ENCODE data around the gene PLEKHG7. TPM values are rescaled to one million over a fixed set of nuclear protein-coding genes. Genes with fewer than 3 reads are reported as not detected.
"Not testable (repeated sequence)": the region's sequence is repeated elsewhere in the genome, so short reads cannot be mapped to it uniquely, and the experiment has no call there.

PLEKHG7 gene, protein sequence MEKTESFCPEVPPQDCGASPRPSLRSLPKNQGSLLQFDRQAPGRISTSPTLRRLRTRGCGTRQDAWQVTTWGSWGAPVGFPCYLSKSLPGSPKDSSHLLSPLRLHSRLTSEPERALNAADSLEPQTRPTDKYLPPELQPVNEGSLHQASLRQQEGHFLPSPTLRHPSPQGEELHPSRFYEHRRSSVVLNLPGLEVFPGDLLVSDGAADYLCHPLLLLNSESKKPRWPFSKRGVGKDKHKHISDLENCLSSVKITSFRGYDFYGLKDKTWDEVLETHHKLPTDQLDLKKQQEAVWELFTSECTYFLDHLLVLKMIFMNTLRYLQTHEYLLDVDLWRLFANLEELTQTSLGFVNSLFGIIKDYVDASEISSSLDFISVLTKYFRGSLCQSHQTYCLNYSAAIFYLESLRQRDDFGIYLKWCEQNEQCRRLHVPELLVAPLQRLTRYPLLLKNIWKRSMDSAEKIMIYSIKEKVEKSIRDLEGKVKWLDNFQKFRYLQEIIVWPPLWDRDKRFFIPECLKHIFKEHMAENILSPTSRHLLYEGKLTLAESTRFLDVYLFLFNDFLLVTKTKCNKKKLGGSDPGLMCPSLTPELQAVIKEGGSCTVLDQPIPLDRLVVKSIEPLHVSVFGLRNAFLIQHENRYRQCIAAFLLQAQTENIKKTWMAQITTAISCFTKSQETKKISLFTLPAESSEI
- not detected in 2 replicates for total RNA-seq

DNA sequence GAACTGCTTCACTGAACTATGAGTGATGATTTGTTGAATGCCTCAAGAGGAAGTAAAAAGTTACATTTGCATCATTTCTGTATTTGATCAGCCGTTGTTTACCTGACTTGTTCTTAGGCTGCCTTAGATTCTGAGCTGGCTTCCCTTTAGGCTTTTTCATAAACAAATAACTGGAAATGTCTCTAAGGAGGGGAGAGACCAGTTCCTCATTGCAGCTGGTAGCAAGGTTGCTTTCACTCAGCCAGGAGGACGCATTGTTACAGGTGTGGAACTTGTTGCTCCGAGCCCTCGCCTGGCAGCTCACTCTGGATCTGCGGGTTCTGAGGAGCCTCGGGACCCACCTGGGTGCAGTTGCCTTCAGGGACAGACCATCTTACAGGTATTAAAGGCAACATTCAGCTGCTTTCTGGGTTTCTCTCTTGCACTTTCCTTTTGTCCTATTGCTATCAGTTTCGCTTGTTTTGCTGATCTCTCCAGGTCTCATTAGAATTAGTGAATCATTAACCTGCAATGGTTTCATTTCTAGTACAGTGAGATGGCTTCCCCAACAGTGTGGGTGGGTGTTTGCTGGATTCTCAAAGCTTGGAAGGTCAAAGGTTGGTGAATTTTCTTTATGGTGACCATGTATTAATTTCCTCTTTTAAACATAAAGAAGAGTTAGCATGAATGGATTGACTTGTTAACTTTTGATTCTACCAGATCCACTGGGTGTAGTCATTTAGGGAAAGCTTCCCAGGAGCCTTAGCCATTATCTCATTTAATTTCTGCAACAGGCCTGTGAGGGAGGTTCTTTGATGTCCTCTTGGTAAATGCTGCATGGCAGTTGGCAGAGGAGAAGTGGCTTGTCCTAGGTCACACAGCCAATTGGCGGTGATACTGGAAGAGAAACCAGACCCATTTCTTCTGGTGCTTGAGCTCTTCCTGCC, at the start of gene PLEKHG7:
Gene PLEKHG7, plus strand, starts transcription at position 236 of the 926 bp plus-strand sequence. CDS start 3,643 bp downstream, outside the sequence.
- peak; percentile 37 for DNase-seq (ENCODE audit: low read depth)
- H3K36me3 ChIP-seq (ENCODE audit: control insufficient read depth, insufficient read depth, low read length), result no peaks in the 10 kb centered on the region
- TF ChIP-seq, protein P1, sequence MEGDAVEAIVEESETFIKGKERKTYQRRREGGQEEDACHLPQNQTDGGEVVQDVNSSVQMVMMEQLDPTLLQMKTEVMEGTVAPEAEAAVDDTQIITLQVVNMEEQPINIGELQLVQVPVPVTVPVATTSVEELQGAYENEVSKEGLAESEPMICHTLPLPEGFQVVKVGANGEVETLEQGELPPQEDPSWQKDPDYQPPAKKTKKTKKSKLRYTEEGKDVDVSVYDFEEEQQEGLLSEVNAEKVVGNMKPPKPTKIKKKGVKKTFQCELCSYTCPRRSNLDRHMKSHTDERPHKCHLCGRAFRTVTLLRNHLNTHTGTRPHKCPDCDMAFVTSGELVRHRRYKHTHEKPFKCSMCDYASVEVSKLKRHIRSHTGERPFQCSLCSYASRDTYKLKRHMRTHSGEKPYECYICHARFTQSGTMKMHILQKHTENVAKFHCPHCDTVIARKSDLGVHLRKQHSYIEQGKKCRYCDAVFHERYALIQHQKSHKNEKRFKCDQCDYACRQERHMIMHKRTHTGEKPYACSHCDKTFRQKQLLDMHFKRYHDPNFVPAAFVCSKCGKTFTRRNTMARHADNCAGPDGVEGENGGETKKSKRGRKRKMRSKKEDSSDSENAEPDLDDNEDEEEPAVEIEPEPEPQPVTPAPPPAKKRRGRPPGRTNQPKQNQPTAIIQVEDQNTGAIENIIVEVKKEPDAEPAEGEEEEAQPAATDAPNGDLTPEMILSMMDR (IDR thresholded peaks at IDR 0.05; ENCODE audit: insufficient read depth, low read length, poor library complexity, severe bottlenecking), result no peak
- peak within 1 kb of the TSS; percentile 19 for H3K4me3 ChIP-seq (ENCODE audit: low read depth, low read length)
- H3K27me3 ChIP-seq (ENCODE audit: control insufficient read depth, insufficient read depth, low read length), result no peaks in the 10 kb centered on the region

DNA sequence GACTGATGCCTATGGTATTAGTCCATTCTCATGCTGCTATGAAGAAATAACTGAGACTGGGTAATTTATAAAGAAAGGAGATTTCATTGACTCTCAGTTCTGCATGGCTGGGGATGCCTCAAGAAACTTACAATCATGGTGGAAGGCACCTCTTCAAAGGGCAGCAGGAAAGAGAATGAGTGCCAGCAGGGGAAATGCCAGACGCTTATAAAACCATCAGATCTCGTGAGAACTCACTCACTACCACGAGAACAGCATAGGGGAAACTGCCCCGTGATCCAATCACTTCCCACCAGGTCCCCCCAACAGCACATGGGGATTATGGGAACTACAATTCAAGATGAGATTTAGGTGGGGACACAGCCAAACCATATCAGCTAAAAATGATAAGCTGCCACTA, 48.5 kb upstream of the PLEKHG7 start:
- DNase-seq (ENCODE audit: low read depth); H3K4me3 ChIP-seq (ENCODE audit: low read depth, low read length); H3K36me3 ChIP-seq (ENCODE audit: control insufficient read depth, insufficient read depth, low read length); H3K27me3 ChIP-seq (ENCODE audit: control insufficient read depth, insufficient read depth, low read length): not testable (repeated sequence)

DNA sequence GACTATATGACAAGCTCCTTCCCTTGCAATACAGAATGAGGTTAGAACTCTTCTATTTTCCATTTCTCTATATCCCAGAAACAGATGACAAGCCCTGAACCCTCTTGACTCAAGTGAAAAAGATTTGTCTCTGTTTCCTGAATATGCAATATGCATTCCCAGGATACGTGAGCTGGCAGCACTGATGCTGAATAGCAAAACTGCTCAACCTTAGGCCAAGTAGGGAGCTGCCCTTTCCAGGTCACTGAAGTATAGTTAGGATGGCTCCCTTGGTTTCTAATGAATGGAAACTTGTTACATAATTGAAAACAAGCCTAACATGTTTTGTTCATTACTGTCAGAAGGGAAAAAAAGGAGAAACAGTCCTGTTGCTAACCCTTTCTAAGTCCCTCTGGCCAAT, 47.9 kb upstream of the PLEKHG7 start:
- H3K4me3 ChIP-seq (ENCODE audit: low read depth, low read length), result no peak overlapping the region
- no peaks in the 10 kb centered on the region for H3K27me3 ChIP-seq (ENCODE audit: control insufficient read depth, insufficient read depth, low read length)
- H3K36me3 ChIP-seq (ENCODE audit: control insufficient read depth, insufficient read depth, low read length), result no peaks in the 10 kb centered on the region
- DNase-seq (ENCODE audit: low read depth), result no peak
- TF ChIP-seq, protein P1 (IDR thresholded peaks at IDR 0.05; ENCODE audit: insufficient read depth, low read length, poor library complexity, severe bottlenecking), result no peak

DNA sequence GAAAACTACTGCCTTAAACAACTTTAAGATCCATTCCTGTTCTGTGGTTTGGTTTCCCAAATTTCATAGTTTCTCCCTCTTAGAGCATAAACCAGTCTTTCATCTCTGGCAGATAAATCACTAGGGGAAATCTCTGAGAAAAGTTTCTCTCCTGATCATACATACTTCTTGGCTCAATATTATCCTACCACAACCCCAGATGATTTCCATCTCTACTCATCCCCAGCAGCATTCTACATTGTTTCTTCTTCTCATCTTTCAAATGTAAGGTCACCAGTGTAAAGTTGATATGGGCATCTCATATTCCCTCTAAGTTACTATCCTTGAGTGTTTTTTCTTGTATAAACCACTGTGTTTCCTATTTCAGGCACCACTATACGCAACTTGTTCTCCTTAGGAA, 45.9 kb upstream of the PLEKHG7 start:
- no peak overlapping the region for H3K4me3 ChIP-seq (ENCODE audit: low read depth, low read length)
- no peaks in the 10 kb centered on the region for H3K36me3 ChIP-seq (ENCODE audit: control insufficient read depth, insufficient read depth, low read length)
- DNase-seq (ENCODE audit: low read depth), result no peak
- TF ChIP-seq, protein P1 (IDR thresholded peaks at IDR 0.05; ENCODE audit: insufficient read depth, low read length, poor library complexity, severe bottlenecking), result no peak
- H3K27me3 ChIP-seq (ENCODE audit: control insufficient read depth, insufficient read depth, low read length), result no peaks in the 10 kb centered on the region

DNA sequence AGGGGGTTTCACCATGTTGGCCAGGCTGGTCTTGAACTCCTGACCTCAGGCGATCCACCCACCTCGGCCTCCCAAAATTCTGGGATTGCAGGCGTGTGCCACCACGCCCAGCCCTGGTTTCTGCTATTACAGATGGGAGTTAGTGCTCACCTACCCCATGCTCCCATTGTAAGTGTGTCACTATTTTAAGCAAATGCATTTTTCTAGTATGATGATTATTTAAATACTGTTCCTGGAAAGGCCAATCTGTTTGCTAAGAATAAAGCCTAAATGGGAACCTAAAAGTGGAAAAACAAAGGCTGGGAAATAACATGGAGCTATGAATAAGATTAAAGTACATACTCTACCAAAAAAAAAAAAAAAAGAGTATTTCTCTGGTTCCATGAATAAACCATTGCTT, 45.0 kb upstream of the PLEKHG7 start:
- no peak overlapping the region for H3K4me3 ChIP-seq (ENCODE audit: low read depth, low read length)
- TF ChIP-seq, protein P1 (IDR thresholded peaks at IDR 0.05; ENCODE audit: insufficient read depth, low read length, poor library complexity, severe bottlenecking), result no peak
- H3K36me3 ChIP-seq (ENCODE audit: control insufficient read depth, insufficient read depth, low read length), result no peaks in the 10 kb centered on the region
- no peak for DNase-seq (ENCODE audit: low read depth)
- no peaks in the 10 kb centered on the region for H3K27me3 ChIP-seq (ENCODE audit: control insufficient read depth, insufficient read depth, low read length)

DNA sequence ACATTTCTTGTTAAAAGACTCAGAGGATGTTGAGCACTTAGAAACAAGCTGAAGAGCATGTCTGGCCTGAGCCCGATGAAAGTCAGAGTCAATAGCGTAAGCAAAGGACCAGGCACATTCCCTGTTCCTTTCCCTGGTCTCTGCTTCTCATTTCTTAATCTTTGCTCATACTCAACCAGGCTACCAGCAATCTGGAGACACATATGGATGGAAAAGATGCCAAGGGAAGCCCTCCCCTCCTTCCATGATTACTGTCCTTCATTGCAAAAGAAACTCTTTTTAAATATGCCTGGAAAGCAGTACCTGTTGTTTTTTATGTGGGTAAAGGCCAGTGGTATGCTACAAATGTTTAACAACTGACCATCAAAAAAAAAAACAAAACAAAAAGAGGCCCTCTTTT, 44.2 kb upstream of the PLEKHG7 start:
- Histone ChIP-seq H3K4me3 (ENCODE audit: low read depth, low read length) (no peak overlapping the region), H3K36me3 (ENCODE audit: control insufficient read depth, insufficient read depth, low read length) (no peaks in the 10 kb centered on the region), H3K27me3 (ENCODE audit: control insufficient read depth, insufficient read depth, low read length) (no peaks in the 10 kb centered on the region)
- DNase-seq (ENCODE audit: low read depth), result no peak
- TF ChIP-seq, protein P1 (IDR thresholded peaks at IDR 0.05; ENCODE audit: insufficient read depth, low read length, poor library complexity, severe bottlenecking), result no peak
